ENCODE measurements around the gene P2RX2. TPM values are rescaled to one million over a fixed set of nuclear protein-coding genes. Genes with fewer than 3 reads are reported as not detected.

Gene P2RX2
- total RNA-seq, 2 experiments from 2014 or later, result not detected

DNA sequence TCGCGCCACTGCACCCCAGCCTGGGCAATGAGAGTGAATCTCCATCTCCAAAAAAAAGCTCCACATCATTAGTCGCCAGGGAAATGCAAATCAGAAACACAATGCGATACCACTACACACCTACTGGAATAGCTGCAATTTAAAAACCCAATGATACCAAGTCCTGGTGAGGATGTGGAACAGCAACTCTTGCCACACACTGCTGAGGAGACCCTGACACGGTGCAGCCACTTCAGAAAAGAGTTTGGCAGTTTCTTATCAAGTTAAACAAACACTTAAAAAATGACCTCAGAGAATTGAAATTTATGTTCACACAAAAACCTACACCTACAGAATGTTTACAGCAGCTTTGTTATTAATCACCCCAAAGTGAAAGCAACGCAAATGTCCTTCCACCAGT is 12.1 kb downstream of the P2RX2 start:
- Mint-ChIP-seq H3K36me3 (peaks cover 47% of the 10 kb centered on the region), H3K4me1 (no peaks in the 10 kb centered on the region), H3K9me3 (no peaks in the 10 kb centered on the region), H3K27ac (no peak overlapping the region), H3K4me3 (no peak overlapping the region), H3K27me3 (no peaks in the 10 kb centered on the region)
- DNase-seq, result no peak

DNA sequence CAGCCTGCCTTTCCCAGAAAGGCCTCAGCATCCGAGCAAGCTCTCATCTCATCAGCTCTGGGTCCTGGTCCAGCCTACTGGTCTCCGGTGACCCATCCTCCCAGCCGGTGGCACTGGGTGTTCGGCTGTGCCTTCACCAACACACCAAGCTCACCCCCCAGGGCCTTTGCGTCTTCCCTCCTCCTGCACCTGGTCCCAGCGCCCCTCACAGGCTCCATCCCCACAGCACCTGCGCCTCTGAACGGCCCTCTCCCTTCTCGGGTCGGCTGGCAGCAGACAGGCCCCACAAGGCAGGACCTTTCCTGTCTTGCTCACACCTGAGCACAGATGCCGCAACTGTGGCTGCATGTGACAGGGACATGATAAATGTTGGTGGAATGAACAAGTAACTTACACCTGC is 13.1 kb downstream of the P2RX2 start:
- Mint-ChIP-seq H3K4me1 (no peaks in the 10 kb centered on the region), H3K36me3 (peaks cover 49% of the 10 kb centered on the region), H3K27ac (no peak overlapping the region), H3K27me3 (no peaks in the 10 kb centered on the region), H3K4me3 (no peak overlapping the region), H3K9me3 (no peaks in the 10 kb centered on the region)
- DNase-seq, result no peak

GRCh38 chr12:132632521-132633228 is 14.1 kb downstream of the P2RX2 start:
- Mint-ChIP-seq H3K9me3 (no peaks in the 10 kb centered on the region), H3K4me1 (no peaks in the 10 kb centered on the region), H3K4me3 (no peak overlapping the region), H3K27me3 (no peaks in the 10 kb centered on the region), H3K36me3 (peaks cover 49% of the 10 kb centered on the region), H3K27ac (no peak overlapping the region)
- no peak for DNase-seq

GRCh38 chr12:132633398-132633797 is 14.8 kb downstream of the P2RX2 start:
- Mint-ChIP-seq H3K27me3 (no peaks in the 10 kb centered on the region), H3K4me1 (no peaks in the 10 kb centered on the region), H3K27ac (no peak overlapping the region), H3K4me3 (no peak overlapping the region), H3K36me3 (peaks cover 54% of the 10 kb centered on the region), H3K9me3 (no peaks in the 10 kb centered on the region)
- DNase-seq, result no peak

DNA sequence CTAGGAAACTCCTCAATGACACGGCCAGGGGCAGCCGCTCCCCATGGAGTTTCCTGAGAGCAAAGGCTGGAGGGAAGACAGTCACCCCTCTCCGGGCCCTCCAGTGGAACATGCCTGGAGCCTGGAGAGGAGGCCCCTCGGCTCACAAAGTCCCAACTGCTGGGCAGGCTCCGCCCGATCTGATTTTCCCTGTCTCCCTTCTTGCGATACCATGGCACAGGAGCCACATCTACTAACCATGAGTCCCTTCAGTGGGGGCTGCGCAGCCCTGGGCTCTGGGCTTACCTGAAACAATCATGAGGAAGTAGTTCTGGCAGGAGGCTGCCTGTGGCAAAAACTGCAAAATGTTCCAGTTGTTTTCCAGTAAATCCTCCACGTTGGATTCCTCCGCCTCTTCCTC is 15.3 kb downstream of the P2RX2 start:
- Mint-ChIP-seq H3K4me3 (no peak overlapping the region), H3K36me3 (peaks cover 53% of the 10 kb centered on the region), H3K9me3 (no peaks in the 10 kb centered on the region)

GRCh38 chr12:132634411-132634990 is 15.9 kb downstream of the P2RX2 start:
- no peaks in the 10 kb centered on the region for H3K27me3 Mint-ChIP-seq
- no peaks in the 10 kb centered on the region for H3K9me3 Mint-ChIP-seq
- peaks cover 53% of the 10 kb centered on the region for H3K36me3 Mint-ChIP-seq
- H3K27ac Mint-ChIP-seq, result no peak overlapping the region
- no peak overlapping the region for H3K4me3 Mint-ChIP-seq
- no peak for DNase-seq
- H3K4me1 Mint-ChIP-seq, result no peaks in the 10 kb centered on the region

More for the DNA sequence above, 15.3 kb downstream of the P2RX2 start:
- Mint-ChIP-seq H3K4me1 (no peaks in the 10 kb centered on the region), H3K27me3 (no peaks in the 10 kb centered on the region), H3K27ac (no peak overlapping the region)
- no peak for DNase-seq

GRCh38 chr12:132635076-132635955 is 16.7 kb downstream of the P2RX2 start:
- no peaks in the 10 kb centered on the region for H3K27me3 Mint-ChIP-seq
- no peaks in the 10 kb centered on the region for H3K9me3 Mint-ChIP-seq
- peak overlapping the region; percentile 19 for H3K27ac Mint-ChIP-seq
- peaks cover 49% of the 10 kb centered on the region for H3K36me3 Mint-ChIP-seq
- no peak overlapping the region for H3K4me3 Mint-ChIP-seq
- no peaks in the 10 kb centered on the region for H3K4me1 Mint-ChIP-seq
- no peak for DNase-seq

DNA sequence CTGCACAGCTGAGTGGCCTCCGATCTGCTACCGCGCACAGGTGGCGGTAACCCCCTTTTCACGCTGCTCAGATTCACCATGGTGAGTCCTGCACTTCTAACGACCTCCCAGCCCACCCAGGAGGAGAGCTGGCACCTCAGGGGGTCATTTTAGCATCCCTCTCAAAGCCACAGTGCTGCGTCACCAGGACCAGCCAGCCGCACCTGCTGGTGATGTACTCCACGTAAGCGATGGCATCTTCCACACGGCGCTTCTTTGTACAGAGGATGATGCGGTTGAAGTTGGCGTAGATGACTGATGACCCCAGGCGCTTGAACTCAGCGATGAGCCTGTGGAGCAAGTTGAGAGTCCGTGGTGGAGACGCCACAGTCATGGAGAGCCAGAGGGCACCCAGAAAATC is 19.2 kb downstream of the P2RX2 start:
- H3K4me1 Mint-ChIP-seq, result no peaks in the 10 kb centered on the region
- peaks cover 46% of the 10 kb centered on the region for H3K36me3 Mint-ChIP-seq
- H3K27me3 Mint-ChIP-seq, result no peaks in the 10 kb centered on the region
- H3K4me3 Mint-ChIP-seq, result no peak overlapping the region
- no peaks in the 10 kb centered on the region for H3K9me3 Mint-ChIP-seq
- no peak for DNase-seq
- H3K27ac Mint-ChIP-seq, result no peak overlapping the region

GRCh38 chr12:132638541-132639408 is 20.2 kb downstream of the P2RX2 start:
- Mint-ChIP-seq H3K27me3 (no peaks in the 10 kb centered on the region), H3K27ac (no peak overlapping the region), H3K4me1 (no peaks in the 10 kb centered on the region), H3K36me3 (peaks cover 46% of the 10 kb centered on the region), H3K9me3 (no peaks in the 10 kb centered on the region), H3K4me3 (no peak overlapping the region)
- DNase-seq, result no peak

DNA sequence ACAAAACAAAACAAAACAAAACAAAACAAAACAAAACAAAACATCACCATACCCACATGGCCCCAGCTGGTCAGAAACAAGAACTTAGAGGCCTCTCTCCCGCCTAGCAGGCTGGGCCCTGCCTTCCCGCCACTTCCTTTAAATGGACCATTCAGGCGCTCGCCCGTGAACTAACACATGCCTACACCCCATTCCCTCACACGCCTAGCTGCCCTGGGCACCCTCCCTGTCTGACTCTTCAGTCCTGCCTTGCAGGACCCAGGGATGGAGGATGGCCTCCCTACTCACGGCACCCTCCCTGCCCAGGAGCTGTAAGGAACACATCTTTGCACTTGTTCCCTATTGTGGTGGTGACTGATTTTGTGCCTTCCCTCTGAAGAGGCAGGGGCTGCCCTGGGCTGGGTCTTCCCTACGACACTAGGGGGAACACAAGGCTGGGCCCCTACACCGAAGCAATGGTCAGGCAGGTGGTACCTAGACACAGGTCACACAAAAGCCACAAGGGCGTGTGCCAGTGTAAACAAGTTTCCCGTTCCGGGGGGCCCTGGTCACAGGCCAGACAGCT is 21.5 kb downstream of the P2RX2 start:
- Mint-ChIP-seq H3K36me3 (peaks cover 38% of the 10 kb centered on the region), H3K27me3 (no peaks in the 10 kb centered on the region), H3K9me3 (no peaks in the 10 kb centered on the region), H3K4me3 (no peak overlapping the region), H3K4me1 (no peaks in the 10 kb centered on the region), H3K27ac (no peak overlapping the region)
- DNase-seq, result no peak

DNA sequence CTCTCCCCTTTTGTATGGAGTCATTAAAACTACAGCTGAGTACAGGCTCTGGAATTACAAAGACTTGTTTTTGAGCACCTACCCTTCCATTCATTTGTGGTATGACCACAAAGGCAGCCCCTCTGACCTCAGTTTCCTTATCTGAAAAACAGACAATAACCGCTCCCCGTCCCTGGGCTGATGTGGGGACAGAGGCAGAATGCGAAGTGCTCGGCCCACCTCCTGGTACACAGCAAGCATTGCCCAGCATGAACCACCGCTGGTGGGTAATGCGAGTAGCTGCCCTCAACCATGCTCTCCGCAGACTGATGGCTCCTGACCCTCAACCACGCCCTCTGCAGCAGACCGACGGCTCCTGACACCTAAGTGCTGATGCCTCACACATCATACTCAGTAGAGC is 22.4 kb downstream of the P2RX2 start:
- DNase-seq, result no peak
- Mint-ChIP-seq H3K36me3 (peaks cover 31% of the 10 kb centered on the region), H3K27me3 (no peaks in the 10 kb centered on the region), H3K9me3 (no peaks in the 10 kb centered on the region), H3K4me1 (peaks cover 2% of the 10 kb centered on the region), H3K27ac (no peak overlapping the region), H3K4me3 (no peak overlapping the region)

DNA sequence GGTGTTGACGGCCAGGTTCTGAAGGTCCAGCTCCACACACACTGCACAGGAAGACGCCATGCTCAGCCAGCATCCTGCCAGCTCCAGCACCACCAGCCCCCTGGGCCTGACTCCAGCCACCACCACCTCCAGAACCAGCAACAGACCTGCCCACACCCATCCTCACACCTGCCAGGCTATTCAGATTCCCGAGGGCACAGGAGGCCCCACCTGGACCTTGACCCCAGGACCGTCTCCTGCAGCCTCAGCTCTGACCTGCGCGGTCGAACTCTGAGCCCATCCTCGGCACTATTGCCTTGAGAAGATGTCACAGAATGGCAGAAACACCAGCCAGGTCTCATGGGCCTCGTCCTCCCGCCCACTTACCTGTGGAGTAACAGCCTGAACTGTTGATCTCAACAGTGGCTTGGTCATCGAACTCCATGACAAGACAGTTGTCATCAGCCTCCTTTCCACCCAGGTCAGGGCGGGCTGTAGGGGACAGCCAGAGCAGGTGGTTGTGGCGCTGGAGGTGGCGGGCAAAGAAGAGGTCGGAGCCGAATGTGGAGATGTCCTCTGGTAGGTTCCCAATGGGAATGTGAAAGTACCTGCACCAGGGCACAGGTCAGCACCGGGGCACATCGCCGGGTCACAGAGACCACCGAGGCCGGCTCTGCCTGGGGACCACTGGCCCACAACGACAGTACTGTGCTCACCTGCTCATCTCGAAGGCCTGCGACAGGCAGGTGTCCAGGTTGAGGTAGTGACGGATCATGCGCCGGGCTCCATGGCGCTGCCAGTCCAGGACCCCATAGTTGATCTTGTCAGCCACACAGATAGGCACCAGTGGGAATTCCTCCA is 23.5 kb downstream of the P2RX2 start:
- H3K27ac Mint-ChIP-seq, result no peak overlapping the region
- DNase-seq, result no peak

DNA sequence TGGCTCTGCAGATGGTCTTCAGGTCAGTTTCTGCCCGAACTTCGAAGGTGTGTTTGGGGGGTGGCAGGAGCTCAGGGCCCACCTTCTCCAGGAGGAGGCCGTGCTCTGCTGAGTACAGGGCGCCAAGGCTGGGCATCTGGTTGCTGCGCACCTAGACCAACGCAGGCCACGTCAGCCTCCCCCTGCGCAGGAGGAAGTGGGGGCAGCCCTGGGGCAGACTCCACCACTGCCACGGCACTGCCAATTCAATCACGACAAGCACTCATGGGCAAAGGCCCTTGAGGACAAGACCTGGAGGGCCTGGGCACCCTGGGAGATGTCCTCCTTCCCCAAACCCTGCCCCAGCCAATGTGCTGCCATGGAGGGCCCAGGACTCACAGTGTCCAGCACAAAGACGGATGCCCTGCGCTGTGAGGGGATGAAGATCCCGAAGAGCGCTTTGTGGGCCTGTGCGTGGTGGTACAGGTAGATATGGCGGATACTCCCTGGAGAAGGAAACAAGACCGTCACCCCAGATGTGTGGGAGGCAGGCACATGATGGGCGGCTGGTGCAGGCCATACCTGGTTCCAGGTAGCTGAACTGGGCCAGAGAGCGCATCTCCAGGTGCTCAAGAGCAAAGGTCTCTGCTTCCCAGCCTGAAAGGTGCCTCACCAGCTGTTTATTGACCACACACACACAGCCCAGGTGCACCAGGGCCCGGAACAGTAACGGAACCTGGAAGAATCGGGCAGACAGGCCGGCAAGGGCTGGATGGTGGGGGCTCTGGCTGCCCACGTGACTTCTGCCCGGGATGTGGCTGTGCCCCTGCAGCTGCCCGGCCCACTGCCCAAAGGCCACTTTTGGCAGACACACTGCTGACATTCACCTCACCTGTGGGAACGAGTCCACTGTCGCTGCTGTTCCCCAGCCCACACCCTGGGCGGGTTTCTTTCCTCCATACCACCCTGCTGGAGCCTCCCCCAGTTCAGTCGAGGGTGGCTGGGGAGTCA is 24.6 kb downstream of the P2RX2 start:
- H3K36me3 Mint-ChIP-seq, result peaks cover 41% of the 10 kb centered on the region
- DNase-seq, result no peak
- no peak overlapping the region for H3K4me3 Mint-ChIP-seq
- no peaks in the 10 kb centered on the region for H3K9me3 Mint-ChIP-seq
- no peaks in the 10 kb centered on the region for H3K27me3 Mint-ChIP-seq
- no peak overlapping the region for H3K27ac Mint-ChIP-seq
- H3K4me1 Mint-ChIP-seq, result peaks cover 3% of the 10 kb centered on the region

More for the DNA sequence above, 23.5 kb downstream of the P2RX2 start:
- Mint-ChIP-seq H3K4me1 (peaks cover 3% of the 10 kb centered on the region), H3K9me3 (no peaks in the 10 kb centered on the region), H3K27me3 (no peaks in the 10 kb centered on the region), H3K4me3 (no peak overlapping the region), H3K36me3 (peaks cover 36% of the 10 kb centered on the region)
